ENCODE measurements around the gene FHDC1.
A peak's percentile ranks its signal among the peaks of the same experiment; 100 is the strongest.

Gene FHDC1

GRCh38 chr4:152983774-152984411, 47.8 kb downstream of the FHDC1 start:
- DNase-seq, result peak; percentile 16

GRCh38 chr4:152988721-152989553, 52.8 kb downstream of the FHDC1 start:
- DNase-seq, result no peak

GRCh38 chr4:152989554-152989970, 53.4 kb downstream of the FHDC1 start:
- no peak for DNase-seq

GRCh38 chr4:152990471-152991131, 54.5 kb downstream of the FHDC1 start:
- peak; percentile 83 for DNase-seq

GRCh38 chr4:152991398-152991797, 55.3 kb downstream of the FHDC1 start:
- peak; percentile 21 for DNase-seq

- DNase-seq, result no peak
Measured at GRCh38 chr4:152992027-152992426, 55.9 kb downstream of the FHDC1 start.

GRCh38 chr4:152992466-152992865, 56.3 kb downstream of the FHDC1 start:
- DNase-seq, result peak; percentile 27

GRCh38 chr4:152994038-152994437, 57.9 kb downstream of the FHDC1 start:
- no peak for DNase-seq

GRCh38 chr4:152996111-152996571, 60.0 kb downstream of the FHDC1 start:
- no peak for DNase-seq

- no peak for DNase-seq
Measured at GRCh38 chr4:152996672-152997071, 60.5 kb downstream of the FHDC1 start.

- no peak for DNase-seq
Measured at GRCh38 chr4:152997288-152997687, 61.2 kb downstream of the FHDC1 start.

- DNase-seq, result no peak
Measured at GRCh38 chr4:152997771-152998487, 61.8 kb downstream of the FHDC1 start.

- DNase-seq, result no peak
Measured at GRCh38 chr4:152998861-152999260, 62.7 kb downstream of the FHDC1 start.

- no peak for DNase-seq
Measured at GRCh38 chr4:152999346-153000075, 63.4 kb downstream of the FHDC1 start.

- DNase-seq, result no peak
Measured at GRCh38 chr4:153000076-153000420, 63.9 kb downstream of the FHDC1 start.

GRCh38 chr4:153001626-153002025, 65.5 kb downstream of the FHDC1 start:
- DNase-seq, result no peak

- DNase-seq, result no peak
Measured at GRCh38 chr4:153002110-153002509, 66.0 kb downstream of the FHDC1 start.

- peak; percentile 49 for DNase-seq
Measured at GRCh38 chr4:153004081-153004850, 68.1 kb downstream of the FHDC1 start.

GRCh38 chr4:153005899-153006381, 69.8 kb downstream of the FHDC1 start:
- peak; percentile 53 for DNase-seq

- no peak for DNase-seq
Measured at GRCh38 chr4:153008578-153009199, 72.6 kb downstream of the FHDC1 start.

GRCh38 chr4:153010146-153010545, 74.0 kb downstream of the FHDC1 start:
- DNase-seq, result peak; percentile 50

Measured in OCI-M1 (cell line).